HG03060 (cell line): ENCODE measurements around the gene DNAL4.

Experiments
- ATAC-seq: cut with Tn5 transposase; IDR thresholded peaks from one replicate; pipeline ENCODE4 v1.9.1; 2021; ENCODE audit warnings: low read depth, moderate number of reproducible peaks; ENCODE audit not compliant: unreplicated experiment

Gene DNAL4

DNA sequence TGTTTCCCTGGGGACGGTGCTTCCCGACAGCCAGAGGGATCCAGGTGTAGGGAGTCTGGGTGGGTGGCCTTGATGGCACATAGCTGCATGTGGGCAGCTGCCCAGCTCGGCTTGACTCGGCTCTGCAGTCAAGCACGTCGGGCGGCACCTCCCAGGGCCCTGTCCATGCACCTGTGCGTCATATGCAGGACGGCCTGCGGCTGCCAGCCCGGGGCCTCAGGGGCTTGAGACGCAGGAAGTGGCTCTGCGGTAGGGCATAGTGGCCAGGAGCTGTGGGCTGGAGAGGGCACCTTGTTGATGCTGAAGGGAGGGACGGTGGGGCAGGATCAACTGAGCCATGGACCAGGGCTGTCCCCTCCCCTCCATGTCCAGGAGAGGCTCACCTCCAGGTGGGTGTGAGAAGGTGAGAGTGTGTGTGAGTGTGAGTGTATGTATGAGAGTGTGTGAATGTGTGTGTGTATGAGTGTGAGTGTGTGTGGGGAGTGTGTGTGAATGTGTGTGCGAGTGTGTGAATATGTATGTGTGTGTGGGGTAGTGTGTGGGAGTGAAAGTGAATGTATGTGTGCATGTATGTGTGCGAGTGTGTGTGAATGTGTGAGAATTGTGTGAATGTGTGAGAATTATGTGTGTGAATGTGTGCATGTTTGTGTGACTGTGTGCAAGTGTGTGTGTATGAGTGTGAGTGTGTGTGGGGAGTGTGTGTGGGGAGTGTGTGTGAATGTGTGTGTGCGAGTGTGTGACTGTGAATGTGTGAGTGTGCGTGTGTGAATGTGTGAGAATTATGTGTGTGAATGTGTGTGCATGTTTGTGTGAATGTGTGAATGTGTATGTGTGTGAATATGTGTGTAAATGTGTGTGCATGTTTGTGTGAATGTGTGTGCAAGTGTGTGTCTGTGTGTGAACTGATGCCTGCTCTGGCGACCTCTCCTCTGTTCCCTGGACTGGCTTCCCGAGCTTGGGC is 32.5 kb downstream of the DNAL4 start:
- no peak for ATAC-seq

GRCh38 chr22:38760477-38761201 is 33.3 kb downstream of the DNAL4 start:
- no peak for ATAC-seq

DNA sequence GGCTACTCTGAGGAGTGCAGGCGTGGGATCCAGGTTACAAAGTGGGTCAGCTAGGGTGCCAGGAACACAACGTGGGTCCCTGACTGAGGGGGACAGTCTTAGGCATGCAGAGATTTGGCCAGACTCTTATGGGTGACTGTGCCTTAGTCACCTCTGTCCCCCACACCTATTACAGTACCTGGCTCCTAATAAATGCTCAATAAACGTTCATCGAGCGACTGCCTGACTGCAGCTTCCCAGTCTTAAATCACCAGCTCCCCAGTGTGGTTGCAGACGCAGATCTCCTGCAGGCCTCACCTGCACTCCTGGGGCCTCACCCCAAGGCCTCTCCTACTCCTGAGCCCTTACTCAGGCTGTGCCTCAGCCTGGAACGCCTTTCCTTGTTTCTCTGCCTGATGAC is 34.9 kb downstream of the DNAL4 start:
- ATAC-seq = no peak

GRCh38 chr22:38758276-38758945 is 35.5 kb downstream of the DNAL4 start:
- no peak for ATAC-seq

- ATAC-seq = no peak
Measured at GRCh38 chr22:38757464-38757757, 36.5 kb downstream of the DNAL4 start.

- no peak for ATAC-seq
Measured at GRCh38 chr22:38756711-38757463, 37.1 kb downstream of the DNAL4 start.

DNA sequence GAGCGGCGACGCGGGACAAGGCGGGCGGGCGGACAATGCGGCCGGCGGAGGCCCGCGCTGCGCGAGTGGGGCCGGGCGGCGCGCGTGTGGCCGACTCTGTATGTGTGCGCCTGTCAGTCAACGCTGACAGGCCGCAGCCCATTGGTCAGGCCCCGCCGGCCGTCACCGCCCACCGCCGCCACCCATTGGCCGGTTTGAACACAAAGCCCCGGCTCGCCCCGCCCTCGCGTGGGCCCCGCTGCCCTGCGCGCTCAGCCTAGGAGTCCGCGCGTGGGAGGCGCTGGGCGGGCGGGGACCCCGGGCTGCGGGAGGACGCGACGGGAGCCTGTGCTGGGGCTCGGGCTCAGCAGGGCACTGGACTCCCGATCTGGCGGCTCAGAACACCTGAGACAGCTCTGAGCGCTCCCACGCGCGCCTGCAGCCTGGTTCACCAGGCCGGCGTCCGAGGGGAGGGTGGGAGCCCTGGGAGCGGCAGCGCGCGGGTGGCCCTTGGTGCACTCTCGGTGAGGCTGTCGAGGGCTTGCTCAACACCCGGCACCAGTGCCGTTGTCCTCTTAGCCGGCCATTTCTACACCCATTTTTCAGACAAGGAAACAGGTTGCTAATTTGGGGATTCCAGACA is 37.9 kb downstream of the DNAL4 start, which contains the start of gene SUN2:
TSS of gene SUN2 (minus strand) at position 88 of the 622 bp plus-strand sequence. CDS start 3,370 bp downstream, outside the sequence.
- ATAC-seq = no peak

DNA sequence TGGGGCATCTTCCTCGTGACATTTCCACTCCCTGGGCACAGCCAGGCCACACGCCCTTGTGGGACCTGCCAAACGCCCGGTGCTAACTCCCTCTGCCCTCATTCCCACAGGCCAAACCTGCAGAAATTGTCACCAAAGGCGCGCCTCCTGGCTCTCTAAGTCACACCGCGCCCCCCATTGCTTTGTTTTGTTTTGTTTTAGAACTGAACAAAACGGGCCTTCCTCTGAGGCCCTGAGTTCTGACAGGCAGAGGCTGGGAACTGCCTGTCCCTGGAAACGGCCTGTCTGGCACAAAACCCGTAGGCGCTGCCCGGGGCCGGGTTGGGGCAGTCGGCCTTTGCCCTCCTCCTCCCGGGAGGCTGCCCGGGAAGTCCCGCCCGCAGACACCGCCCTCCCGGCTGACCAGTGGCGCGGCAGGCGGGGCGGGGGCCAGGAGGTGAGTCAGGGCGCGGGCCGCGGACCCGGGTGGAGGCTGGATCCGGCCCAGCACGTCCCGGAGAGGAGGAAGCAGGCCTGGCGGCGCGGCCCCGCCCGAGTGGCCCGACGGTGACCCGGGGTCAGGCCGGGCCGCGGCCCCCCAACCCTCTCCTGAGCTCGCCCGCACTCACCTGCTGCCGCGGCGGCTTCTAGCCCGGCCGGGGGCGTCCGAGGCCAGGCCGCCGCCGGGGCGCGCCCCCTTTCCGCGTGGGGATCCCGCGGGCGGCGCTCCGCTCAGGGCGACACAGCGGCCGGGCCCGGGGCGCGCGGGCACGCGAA is 38.6 kb downstream of the DNAL4 start:
- no peak for ATAC-seq

DNA sequence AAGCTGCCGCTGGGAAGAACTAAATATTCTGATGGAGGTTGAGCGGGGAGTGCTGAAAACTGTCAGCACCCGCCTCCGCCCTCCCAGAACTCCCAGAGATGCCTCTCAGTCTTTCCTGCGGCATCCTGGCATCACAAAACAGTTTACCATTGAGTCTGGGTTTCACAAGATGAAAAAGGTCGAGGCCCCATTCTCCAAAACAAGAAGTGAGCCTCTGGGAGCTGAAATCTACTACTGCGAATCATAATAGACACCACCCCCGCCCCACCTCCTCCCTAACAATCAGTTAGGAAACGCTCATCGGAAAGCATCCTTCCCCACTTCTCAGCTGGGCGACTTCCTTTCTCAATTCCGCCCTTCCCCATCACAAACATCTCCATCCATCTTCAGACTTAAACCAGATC is 39.2 kb downstream of the DNAL4 start:
- ATAC-seq = no peak

GRCh38 chr22:38753948-38754750 is 39.8 kb downstream of the DNAL4 start:
- ATAC-seq = no peak

- ATAC-seq = no peak
Measured at GRCh38 chr22:38751422-38752346, 42.3 kb downstream of the DNAL4 start.

DNA sequence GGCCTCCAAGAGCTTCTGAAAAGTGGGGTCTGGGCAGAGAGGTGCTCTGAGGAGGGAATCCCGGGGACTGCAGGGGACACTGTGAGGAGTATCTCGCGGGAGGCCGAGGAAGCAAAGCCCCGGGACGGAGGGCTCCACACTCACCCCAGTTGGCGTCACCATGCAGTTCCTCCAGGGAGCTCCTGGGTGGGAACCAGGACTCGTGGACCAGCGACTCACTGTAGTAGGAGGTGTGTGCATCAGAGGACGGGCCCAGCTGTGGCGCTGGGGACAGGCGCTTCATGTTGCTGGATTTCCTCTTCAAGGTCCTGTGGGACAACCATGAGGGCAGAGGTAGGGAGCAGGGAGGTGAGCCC is 42.9 kb downstream of the DNAL4 start:
- no peak for ATAC-seq

DNA sequence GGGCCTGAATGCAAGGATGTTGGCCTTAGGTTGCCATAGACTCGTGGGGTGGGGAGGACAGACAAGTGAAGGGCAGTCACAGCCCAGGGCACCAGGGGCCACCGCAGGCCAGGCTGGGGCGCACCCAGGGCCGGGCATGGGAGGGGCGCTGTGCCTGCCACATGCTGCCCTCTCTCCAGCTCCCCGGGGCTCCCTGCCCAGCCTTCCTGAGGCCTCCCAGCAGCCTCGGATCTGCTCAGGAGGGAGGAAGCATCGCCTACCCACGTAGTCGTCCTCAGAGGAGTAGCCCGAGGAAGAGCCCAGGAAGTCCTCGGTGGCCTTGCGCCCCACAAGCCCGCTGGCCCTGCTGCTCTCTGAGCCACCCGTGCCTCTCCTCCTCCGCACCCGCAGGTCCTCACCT is 43.3 kb downstream of the DNAL4 start:
- ATAC-seq = no peak

- ATAC-seq = no peak
Measured at GRCh38 chr22:38750104-38750503, 43.8 kb downstream of the DNAL4 start.

DNA sequence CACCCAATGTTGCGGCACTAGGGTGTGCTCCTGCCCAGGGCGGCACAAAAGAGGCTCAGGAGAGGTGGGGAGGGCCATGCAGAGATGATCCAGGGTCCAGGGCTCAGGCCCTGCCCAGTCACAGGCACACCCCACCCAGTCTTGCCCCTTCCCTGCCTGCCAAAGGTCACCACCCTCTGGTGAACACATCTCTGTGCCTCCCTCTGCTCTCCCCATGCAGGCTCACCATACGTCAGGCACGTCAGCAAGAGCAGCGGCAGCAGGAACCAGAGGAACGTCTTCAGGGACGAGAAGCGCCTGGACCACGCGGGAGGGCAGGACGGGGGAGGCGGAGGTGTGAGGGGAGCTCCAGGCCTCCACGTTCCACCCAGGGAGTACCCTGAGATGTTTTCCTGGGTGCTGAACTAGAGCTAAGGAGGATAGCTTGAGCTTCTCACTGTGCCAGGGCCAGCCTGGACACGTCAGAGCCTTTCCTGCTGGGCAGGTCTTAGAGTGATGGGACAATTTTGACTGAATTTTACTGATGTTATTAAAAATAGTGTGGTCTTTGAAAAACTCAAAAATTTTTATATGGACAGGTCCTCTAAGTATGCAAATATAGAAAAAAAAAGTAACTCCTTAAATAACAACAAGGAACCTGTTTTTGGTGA is 45.3 kb downstream of the DNAL4 start:
- ATAC-seq = no peak

GRCh38 chr22:38745676-38746460 is 48.1 kb downstream of the DNAL4 start:
- no peak for ATAC-seq
